CD8-positive, alpha-beta memory T cell (primary cell): Measurements from ENCODE around the gene STK25. TPM values are rescaled to one million over a fixed set of nuclear protein-coding genes. Genes with fewer than 3 reads are reported as not detected.
A peak's percentile ranks its signal among the peaks of the same experiment; 100 is the strongest.

Source experiments
- CTCF ChIA-PET: fragments of 350-600 bp; sonication (Branson Sonifier 250); formaldehyde crosslinking; loops from one replicate; lab custom pipeline; 2021; ENCODE audit warnings: antibody characterized with exemption; lab: Charles Lee
- POLR2A ChIA-PET: fragments of 350-600 bp; sonication (Branson Sonifier 250); formaldehyde crosslinking; loops from one replicate; lab custom pipeline; 2021; ENCODE audit warnings: antibody characterized with exemption; lab: Charles Lee
- DNase-seq, 5 donors: peaks; one replicate each; pipeline versions ENCODE4 v3.0.0 to v3.0.0-alpha.2; 2020 to 2022; ENCODE audit warnings: mixed read lengths in 1 of 5
- H3K27ac ChIP-seq: one replicate; pipeline ENCODE4 v1.7.0; 2013; ENCODE audit warnings: low read depth, mild to moderate bottlenecking, low read length, moderate library complexity
- H3K27me3 ChIP-seq: 2 replicates; pipeline ENCODE4 v1.7.0; 2013; ENCODE audit warnings: low read length, mild to moderate bottlenecking; ENCODE audit not compliant: insufficient read depth, poor library complexity, severe bottlenecking
- H3K36me3 ChIP-seq: 2 replicates; pipeline ENCODE4 v1.7.0; 2013; ENCODE audit warnings: mild to moderate bottlenecking, low read length, moderate library complexity; ENCODE audit not compliant: insufficient read depth
- H3K4me1 ChIP-seq: 2 replicates; pipeline ENCODE4 v1.7.0; 2013; ENCODE audit warnings: mild to moderate bottlenecking, low read length, moderate library complexity; ENCODE audit not compliant: insufficient read depth
- H3K4me3 ChIP-seq: 2 replicates; pipeline ENCODE4 v1.7.0; 2013; ENCODE audit warnings: mild to moderate bottlenecking, low read length
- H3K9me3 ChIP-seq: 2 replicates; pipeline ENCODE4 v1.7.0; 2013; ENCODE audit warnings: mild to moderate bottlenecking, low read length
- H3K27ac Mint-ChIP-seq, 8 donors: one replicate each; pipeline ENCODE4 v1.8.0; 2020 to 2021; ENCODE audit warnings: mixed read lengths in 8 of 8, mild to moderate bottlenecking in 6 of 8, inconsistent platforms in 3 of 8, moderate library complexity in 3 of 8
- H3K27me3 Mint-ChIP-seq, 2 donors: one replicate each; pipeline ENCODE4 v1.8.0; 2020 to 2021; ENCODE audit warnings: mixed read lengths in 2 of 2, mild to moderate bottlenecking in 1 of 2, moderate library complexity in 1 of 2
- H3K36me3 Mint-ChIP-seq, 3 donors: one replicate each; pipeline ENCODE4 v1.8.0; 2020 to 2021; ENCODE audit warnings: mixed read lengths in 3 of 3, inconsistent platforms in 1 of 3, mild to moderate bottlenecking in 1 of 3
- H3K4me1 Mint-ChIP-seq, 3 donors: one replicate each; pipeline ENCODE4 v1.8.0; 2020 to 2021; ENCODE audit warnings: mixed read lengths in 3 of 3, inconsistent platforms in 1 of 3, mild to moderate bottlenecking in 1 of 3
- H3K4me3 Mint-ChIP-seq, 7 donors: one replicate each; pipeline ENCODE4 v1.8.0; 2020 to 2021; ENCODE audit warnings: mixed read lengths in 7 of 7, mild to moderate bottlenecking in 6 of 7, moderate library complexity in 4 of 7, inconsistent platforms in 2 of 7
- H3K9me3 Mint-ChIP-seq, 5 donors: one replicate each; pipeline ENCODE4 v1.8.0; 2020 to 2022; ENCODE audit warnings: mixed read lengths in 5 of 5, mild to moderate bottlenecking in 3 of 5, moderate library complexity in 2 of 5, inconsistent platforms in 1 of 5
- polyA plus RNA-seq: library from polyadenylated mRNA; unstranded; fragments of 300-500 nt; fragmentation: Illumina TruSeq; gene quantifications from one replicate; pipeline ENCODE4 v1.2.3, GENCODE V29; 2021
- total RNA-seq, 2 experiments: library from RNA; stranded (reverse); gene quantifications; one replicate each; pipeline ENCODE4 v1.2.3, GENCODE V29; 2021

The STK25 gene
- total and polyA plus RNA-seq, 3 experiments from 2014 or later: 86.3 to 96.2 (median 95.0) TPM

GRCh38 chr2:241522477-241522876 is 14.1 kb upstream of the STK25 start:
- Histone ChIP-seq H3K9me3 (no peaks in the 10 kb centered on the region), H3K27me3 (no peaks in the 10 kb centered on the region), H3K4me3 (no peak overlapping the region), H3K27ac (no peak overlapping the region), H3K4me1 (no peaks in the 10 kb centered on the region), H3K36me3 (no peaks in the 10 kb centered on the region)
- peak overlapping the region in 1 of 7 donors; percentile 63 for H3K4me3 Mint-ChIP-seq
- CTCF ChIA-PET: no interaction called here
- DNase-seq: no peak
- H3K27ac Mint-ChIP-seq: no peak overlapping the region
- H3K9me3 Mint-ChIP-seq: peaks cover 4 to 7% (median 5%) of the 10 kb centered on the region in 5 donors
- POLR2A ChIA-PET: no interaction called here
- H3K4me1 Mint-ChIP-seq: no peaks in the 10 kb centered on the region
- peaks cover 0 to 8% (median 0%) of the 10 kb centered on the region in 3 donors for H3K36me3 Mint-ChIP-seq
- peaks cover 12 to 15% of the 10 kb centered on the region in 2 donors for H3K27me3 Mint-ChIP-seq

GRCh38 chr2:241519669-241520068 is 11.3 kb upstream of the STK25 start:
- H3K27ac ChIP-seq: no peak overlapping the region
- H3K4me1 ChIP-seq: no peaks in the 10 kb centered on the region
- CTCF ChIA-PET: no interaction called here
- Mint-ChIP-seq H3K4me3 (no peak overlapping the region), H3K9me3 (no peaks in the 10 kb centered on the region), H3K36me3 (no peaks in the 10 kb centered on the region), H3K4me1 (peaks cover 0 to 4% (median 4%) of the 10 kb centered on the region in 3 donors), H3K27me3 (peaks cover 12 to 15% of the 10 kb centered on the region in 2 donors), H3K27ac (no peak overlapping the region)
- DNase-seq: no peak
- H3K9me3 ChIP-seq: no peaks in the 10 kb centered on the region
- POLR2A ChIA-PET: no interaction called here
- H3K36me3 ChIP-seq: no peaks in the 10 kb centered on the region
- no peaks in the 10 kb centered on the region for H3K27me3 ChIP-seq
- no peak overlapping the region for H3K4me3 ChIP-seq

- CTCF ChIA-PET: no interaction called here
- Mint-ChIP-seq H3K27me3 (peaks cover 12% of the 10 kb centered on the region in 2 donors), H3K36me3 (no peaks in the 10 kb centered on the region), H3K4me1 (peaks cover 0 to 4% (median 4%) of the 10 kb centered on the region in 3 donors), H3K9me3 (no peaks in the 10 kb centered on the region), H3K4me3 (no peak overlapping the region), H3K27ac (peak overlapping the region in 3 of 8 donors; percentile 8 to 20 (median 13))
- Histone ChIP-seq H3K27ac (no peak overlapping the region), H3K4me3 (no peak overlapping the region), H3K9me3 (no peaks in the 10 kb centered on the region), H3K27me3 (no peaks in the 10 kb centered on the region), H3K4me1 (no peaks in the 10 kb centered on the region), H3K36me3 (no peaks in the 10 kb centered on the region)
- no peak for DNase-seq
- POLR2A ChIA-PET: no interaction called here
Measured at GRCh38 chr2:241517297-241517696, 8.9 kb upstream of the STK25 start.

- Histone ChIP-seq H3K4me1 (no peaks in the 10 kb centered on the region), H3K9me3 (no peaks in the 10 kb centered on the region), H3K4me3 (no peak overlapping the region), H3K27ac (no peak overlapping the region), H3K27me3 (no peaks in the 10 kb centered on the region), H3K36me3 (no peaks in the 10 kb centered on the region)
- peaks cover 10% of the 10 kb centered on the region in 2 donors for H3K27me3 Mint-ChIP-seq
- no peak overlapping the region for H3K27ac Mint-ChIP-seq
- POLR2A ChIA-PET: no interaction called here
- no peaks in the 10 kb centered on the region for H3K36me3 Mint-ChIP-seq
- peaks cover 0 to 4% (median 4%) of the 10 kb centered on the region in 3 donors for H3K4me1 Mint-ChIP-seq
- no peaks in the 10 kb centered on the region for H3K9me3 Mint-ChIP-seq
- H3K4me3 Mint-ChIP-seq: no peak overlapping the region
- CTCF ChIA-PET: no interaction called here
- DNase-seq: no peak
Measured at GRCh38 chr2:241516520-241516965, 8.2 kb upstream of the STK25 start.

GRCh38 chr2:241514986-241515737 is 6.8 kb upstream of the STK25 start:
- H3K36me3 ChIP-seq: no peaks in the 10 kb centered on the region
- DNase-seq: no peak
- H3K9me3 ChIP-seq: no peaks in the 10 kb centered on the region
- Mint-ChIP-seq H3K4me1 (peaks cover 0 to 6% (median 4%) of the 10 kb centered on the region in 3 donors), H3K36me3 (no peaks in the 10 kb centered on the region), H3K27me3 (peaks cover 3 to 10% of the 10 kb centered on the region in 2 donors), H3K27ac (peak overlapping the region in 2 of 8 donors; percentile 22 to 23), H3K4me3 (peak overlapping the region in 1 of 7 donors; percentile 12), H3K9me3 (no peaks in the 10 kb centered on the region)
- POLR2A ChIA-PET: no interaction called here
- no peaks in the 10 kb centered on the region for H3K4me1 ChIP-seq
- CTCF ChIA-PET: no interaction called here
- no peak overlapping the region for H3K27ac ChIP-seq
- no peaks in the 10 kb centered on the region for H3K27me3 ChIP-seq
- no peak overlapping the region for H3K4me3 ChIP-seq

- Histone ChIP-seq H3K4me3 (no peak overlapping the region), H3K36me3 (no peaks in the 10 kb centered on the region), H3K27me3 (no peaks in the 10 kb centered on the region), H3K9me3 (no peaks in the 10 kb centered on the region), H3K4me1 (no peaks in the 10 kb centered on the region), H3K27ac (no peak overlapping the region)
- Mint-ChIP-seq H3K4me1 (peaks cover 4 to 9% (median 6%) of the 10 kb centered on the region in 3 donors), H3K9me3 (no peaks in the 10 kb centered on the region), H3K27me3 (peaks cover 2 to 10% of the 10 kb centered on the region in 2 donors), H3K27ac (peak overlapping the region in 2 of 8 donors; percentile 11 to 22), H3K36me3 (no peaks in the 10 kb centered on the region), H3K4me3 (peak overlapping the region in 1 of 7 donors; percentile 12)
- no peak for DNase-seq
- ChIA-PET CTCF (no interaction called here), POLR2A (no interaction called here)
Measured at GRCh38 chr2:241514553-241514952, 6.2 kb upstream of the STK25 start.

GRCh38 chr2:241511091-241511741 is 2.8 kb upstream of the STK25 start:
- peaks cover 15 to 25% (median 17%) of the 10 kb centered on the region in 3 donors for H3K4me1 Mint-ChIP-seq
- CTCF ChIA-PET: no interaction called here
- H3K4me1 ChIP-seq: peaks cover 16% of the 10 kb centered on the region
- peaks cover 0 to 2% (median 0%) of the 10 kb centered on the region in 3 donors for H3K36me3 Mint-ChIP-seq
- POLR2A ChIA-PET: no interaction called here
- H3K27ac Mint-ChIP-seq: no peak overlapping the region
- no peaks in the 10 kb centered on the region for H3K9me3 ChIP-seq
- H3K27me3 ChIP-seq: no peaks in the 10 kb centered on the region
- H3K36me3 ChIP-seq: no peaks in the 10 kb centered on the region
- no peaks in the 10 kb centered on the region for H3K9me3 Mint-ChIP-seq
- no peak overlapping the region for H3K27ac ChIP-seq
- no peak for DNase-seq
- H3K4me3 ChIP-seq: no peak overlapping the region
- H3K27me3 Mint-ChIP-seq: peaks cover 1 to 7% of the 10 kb centered on the region in 2 donors
- H3K4me3 Mint-ChIP-seq: peak overlapping the region in 3 of 7 donors; percentile 37 to 84 (median 54)
